K562 (cell line): ENCODE data around the gene FUT2. TPM values are rescaled to one million over a fixed set of nuclear protein-coding genes. Genes with fewer than 3 reads are reported as not detected.

ENCODE experiments used
- EHMT2 ChIP-seq: fragments of 450-650 bp; IDR thresholded peaks from 2 replicates; pipeline ENCODE4 v1.6.1; 2018; ENCODE audit warnings: antibody characterized with exemption
- HDAC1 ChIP-seq, 2 experiments: fragments of 450-650 bp; IDR thresholded peaks; 2 replicates each; pipeline ENCODE4 v1.6.1; 2016 to 2017; ENCODE audit warnings: inconsistent platforms in 1 of 2, mild to moderate bottlenecking in 1 of 2, moderate library complexity in 1 of 2
- ZBTB9 ChIP-seq: fragments of 450-650 bp; formaldehyde crosslinking; IDR thresholded peaks from 2 replicates; pipeline ENCODE4 v1.4.0; 2020; ENCODE audit warnings: mild to moderate bottlenecking, moderate library complexity
- ZNF175 ChIP-seq: fragments of 200-800 bp; sonication (Bioruptor generic); IDR thresholded peaks from 2 replicates; pipeline ENCODE4 v1.6.1; 2016; ENCODE audit warnings: low read depth, mild to moderate bottlenecking, missing genetic modification characterization, missing compliant biosample characterization
- polyA plus RNA-seq, 8 experiments: library from polyadenylated mRNA; depleted of rRNA in 4 of 8; stranded (reverse) in 5 of 8; unstranded in 3 of 8; fragments of >200 nt; fragmentation: Nextera tagmentation in 2 of 8; fragmentation: Illumina TruSeq in 1 of 8; extraction: Ambion mirVana in 2 of 8; extraction: Trizol in 1 of 8; gene quantifications; 2 replicates each; pipeline versions ENCODE4 v1.2.1 to v1.2.3, GENCODE V29; 2011 to 2014; ENCODE audit warnings: inconsistent platforms in 1 of 8, missing spikeins in 1 of 8
- total RNA-seq, 7 experiments: library from RNA; depleted of rRNA in 6 of 7; stranded (reverse); fragments of >200 nt in 6 of 7; fragmentation: Illumina TruSeq in 2 of 7; extraction: Trizol in 2 of 7; gene quantifications; 2 replicates each; pipeline versions ENCODE4 v1.2.1 to v1.2.3, GENCODE V29; 2011 to 2021; ENCODE audit warnings: low replicate concordance in 1 of 7
- TF ChIP-seq, protein P1 (sequence below): fragments of 450-650 bp; IDR thresholded peaks from 2 replicates; pipeline ENCODE4 v1.6.1; 2016; ENCODE audit warnings: mild to moderate bottlenecking, moderate library complexity

FUT2 gene
- total and polyA plus RNA-seq, 9 of the 15 experiments (the other 6 are each of a cell fraction or from before 2014, with no cell fraction given) = 0.03 to 0.04 TPM; not detected in 7

GRCh38 chr19:48737360-48737998, 41.7 kb downstream of the FUT2 start (continued):
- 0 out of 2 replicates have a peak, but pooled peaks have one; percentile 53 for TF ChIP-seq ZBTB9 (CRISPR knock-in tag)
- peak in 1 of 2 experiments; percentile 92; a peak in 2 of 4 replicates for TF ChIP-seq HDAC1 (IDR thresholded peaks at IDR 0.05)
- TF ChIP-seq EHMT2 = peak; percentile 61
- TF ChIP-seq, protein P1, sequence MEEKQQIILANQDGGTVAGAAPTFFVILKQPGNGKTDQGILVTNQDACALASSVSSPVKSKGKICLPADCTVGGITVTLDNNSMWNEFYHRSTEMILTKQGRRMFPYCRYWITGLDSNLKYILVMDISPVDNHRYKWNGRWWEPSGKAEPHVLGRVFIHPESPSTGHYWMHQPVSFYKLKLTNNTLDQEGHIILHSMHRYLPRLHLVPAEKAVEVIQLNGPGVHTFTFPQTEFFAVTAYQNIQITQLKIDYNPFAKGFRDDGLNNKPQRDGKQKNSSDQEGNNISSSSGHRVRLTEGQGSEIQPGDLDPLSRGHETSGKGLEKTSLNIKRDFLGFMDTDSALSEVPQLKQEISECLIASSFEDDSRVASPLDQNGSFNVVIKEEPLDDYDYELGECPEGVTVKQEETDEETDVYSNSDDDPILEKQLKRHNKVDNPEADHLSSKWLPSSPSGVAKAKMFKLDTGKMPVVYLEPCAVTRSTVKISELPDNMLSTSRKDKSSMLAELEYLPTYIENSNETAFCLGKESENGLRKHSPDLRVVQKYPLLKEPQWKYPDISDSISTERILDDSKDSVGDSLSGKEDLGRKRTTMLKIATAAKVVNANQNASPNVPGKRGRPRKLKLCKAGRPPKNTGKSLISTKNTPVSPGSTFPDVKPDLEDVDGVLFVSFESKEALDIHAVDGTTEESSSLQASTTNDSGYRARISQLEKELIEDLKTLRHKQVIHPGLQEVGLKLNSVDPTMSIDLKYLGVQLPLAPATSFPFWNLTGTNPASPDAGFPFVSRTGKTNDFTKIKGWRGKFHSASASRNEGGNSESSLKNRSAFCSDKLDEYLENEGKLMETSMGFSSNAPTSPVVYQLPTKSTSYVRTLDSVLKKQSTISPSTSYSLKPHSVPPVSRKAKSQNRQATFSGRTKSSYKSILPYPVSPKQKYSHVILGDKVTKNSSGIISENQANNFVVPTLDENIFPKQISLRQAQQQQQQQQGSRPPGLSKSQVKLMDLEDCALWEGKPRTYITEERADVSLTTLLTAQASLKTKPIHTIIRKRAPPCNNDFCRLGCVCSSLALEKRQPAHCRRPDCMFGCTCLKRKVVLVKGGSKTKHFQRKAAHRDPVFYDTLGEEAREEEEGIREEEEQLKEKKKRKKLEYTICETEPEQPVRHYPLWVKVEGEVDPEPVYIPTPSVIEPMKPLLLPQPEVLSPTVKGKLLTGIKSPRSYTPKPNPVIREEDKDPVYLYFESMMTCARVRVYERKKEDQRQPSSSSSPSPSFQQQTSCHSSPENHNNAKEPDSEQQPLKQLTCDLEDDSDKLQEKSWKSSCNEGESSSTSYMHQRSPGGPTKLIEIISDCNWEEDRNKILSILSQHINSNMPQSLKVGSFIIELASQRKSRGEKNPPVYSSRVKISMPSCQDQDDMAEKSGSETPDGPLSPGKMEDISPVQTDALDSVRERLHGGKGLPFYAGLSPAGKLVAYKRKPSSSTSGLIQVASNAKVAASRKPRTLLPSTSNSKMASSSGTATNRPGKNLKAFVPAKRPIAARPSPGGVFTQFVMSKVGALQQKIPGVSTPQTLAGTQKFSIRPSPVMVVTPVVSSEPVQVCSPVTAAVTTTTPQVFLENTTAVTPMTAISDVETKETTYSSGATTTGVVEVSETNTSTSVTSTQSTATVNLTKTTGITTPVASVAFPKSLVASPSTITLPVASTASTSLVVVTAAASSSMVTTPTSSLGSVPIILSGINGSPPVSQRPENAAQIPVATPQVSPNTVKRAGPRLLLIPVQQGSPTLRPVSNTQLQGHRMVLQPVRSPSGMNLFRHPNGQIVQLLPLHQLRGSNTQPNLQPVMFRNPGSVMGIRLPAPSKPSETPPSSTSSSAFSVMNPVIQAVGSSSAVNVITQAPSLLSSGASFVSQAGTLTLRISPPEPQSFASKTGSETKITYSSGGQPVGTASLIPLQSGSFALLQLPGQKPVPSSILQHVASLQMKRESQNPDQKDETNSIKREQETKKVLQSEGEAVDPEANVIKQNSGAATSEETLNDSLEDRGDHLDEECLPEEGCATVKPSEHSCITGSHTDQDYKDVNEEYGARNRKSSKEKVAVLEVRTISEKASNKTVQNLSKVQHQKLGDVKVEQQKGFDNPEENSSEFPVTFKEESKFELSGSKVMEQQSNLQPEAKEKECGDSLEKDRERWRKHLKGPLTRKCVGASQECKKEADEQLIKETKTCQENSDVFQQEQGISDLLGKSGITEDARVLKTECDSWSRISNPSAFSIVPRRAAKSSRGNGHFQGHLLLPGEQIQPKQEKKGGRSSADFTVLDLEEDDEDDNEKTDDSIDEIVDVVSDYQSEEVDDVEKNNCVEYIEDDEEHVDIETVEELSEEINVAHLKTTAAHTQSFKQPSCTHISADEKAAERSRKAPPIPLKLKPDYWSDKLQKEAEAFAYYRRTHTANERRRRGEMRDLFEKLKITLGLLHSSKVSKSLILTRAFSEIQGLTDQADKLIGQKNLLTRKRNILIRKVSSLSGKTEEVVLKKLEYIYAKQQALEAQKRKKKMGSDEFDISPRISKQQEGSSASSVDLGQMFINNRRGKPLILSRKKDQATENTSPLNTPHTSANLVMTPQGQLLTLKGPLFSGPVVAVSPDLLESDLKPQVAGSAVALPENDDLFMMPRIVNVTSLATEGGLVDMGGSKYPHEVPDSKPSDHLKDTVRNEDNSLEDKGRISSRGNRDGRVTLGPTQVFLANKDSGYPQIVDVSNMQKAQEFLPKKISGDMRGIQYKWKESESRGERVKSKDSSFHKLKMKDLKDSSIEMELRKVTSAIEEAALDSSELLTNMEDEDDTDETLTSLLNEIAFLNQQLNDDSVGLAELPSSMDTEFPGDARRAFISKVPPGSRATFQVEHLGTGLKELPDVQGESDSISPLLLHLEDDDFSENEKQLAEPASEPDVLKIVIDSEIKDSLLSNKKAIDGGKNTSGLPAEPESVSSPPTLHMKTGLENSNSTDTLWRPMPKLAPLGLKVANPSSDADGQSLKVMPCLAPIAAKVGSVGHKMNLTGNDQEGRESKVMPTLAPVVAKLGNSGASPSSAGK = peak; percentile 60
- TF ChIP-seq ZNF175 = peak; percentile 53; the same call in 1 of the 2 replicates
